Activated CD4-positive, alpha-beta T cell treated with anti-CD3 and anti-CD28 coated beads, Interleukin-2, amount 50 U/mL, for 48 hours (primary cell): Measurements from ENCODE around the gene ALDH5A1.
"Not testable (repeated sequence)": the region's sequence is repeated elsewhere in the genome, so short reads cannot be mapped to it uniquely, and the experiment has no call there.

Source experiments
- DNase-seq, 2 experiments: peaks; one replicate each; pipeline ENCODE4 v3.0.0-alpha.2; 2020

The ALDH5A1 gene

DNA sequence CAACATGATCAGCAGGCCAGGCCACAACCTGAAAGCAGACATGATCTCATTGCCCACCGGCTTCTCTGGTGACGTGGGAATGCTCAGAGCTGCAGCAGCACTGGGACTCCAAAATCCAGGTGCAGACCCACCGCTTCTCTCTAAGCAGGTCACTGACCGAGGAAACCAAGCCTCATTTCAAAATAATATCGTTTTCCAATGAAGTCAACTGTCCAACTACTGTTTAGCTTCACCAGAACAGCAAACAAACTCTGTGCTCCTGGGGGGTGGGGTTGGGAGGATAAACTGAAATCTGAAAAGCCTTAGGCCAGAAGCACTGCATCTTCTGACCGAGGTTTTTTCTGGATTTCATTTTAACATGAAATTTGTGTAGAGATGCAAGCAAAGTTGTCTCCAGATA lies 5.3 kb upstream of the ALDH5A1 start, which contains the start of gene GPLD1:
GPLD1 (minus strand) TSS at position 109 of the 400 bp plus-strand sequence; CDS start at position 42, 67 bp downstream.
- no peak for DNase-seq

DNA sequence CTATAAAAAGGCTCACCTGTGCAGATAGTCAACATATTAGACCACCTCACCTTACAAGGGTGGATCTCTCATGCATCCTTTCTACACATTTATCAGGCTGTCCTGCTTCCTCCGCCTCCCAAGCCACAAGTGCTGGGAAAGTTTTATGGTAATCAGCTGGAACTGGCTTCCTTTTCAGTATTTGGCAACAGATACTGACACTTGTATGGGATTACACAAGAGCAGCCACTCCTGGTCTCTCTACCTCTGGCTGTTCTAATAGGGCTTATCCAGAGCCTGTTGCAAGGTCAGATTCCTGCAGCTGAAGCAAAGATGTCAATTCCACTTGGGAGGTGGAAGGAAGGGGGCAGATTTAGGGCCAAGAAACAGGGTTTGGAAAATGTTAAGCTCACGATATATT lies 4.9 kb upstream of the ALDH5A1 start:
- no peak for DNase-seq

GRCh38 chr6:24490948-24491347 lies 3.8 kb upstream of the ALDH5A1 start:
- DNase-seq, result no peak

GRCh38 chr6:24492475-24492874 lies 2.3 kb upstream of the ALDH5A1 start:
- DNase-seq, result peak in 1 of 2 experiments; percentile 9

DNA sequence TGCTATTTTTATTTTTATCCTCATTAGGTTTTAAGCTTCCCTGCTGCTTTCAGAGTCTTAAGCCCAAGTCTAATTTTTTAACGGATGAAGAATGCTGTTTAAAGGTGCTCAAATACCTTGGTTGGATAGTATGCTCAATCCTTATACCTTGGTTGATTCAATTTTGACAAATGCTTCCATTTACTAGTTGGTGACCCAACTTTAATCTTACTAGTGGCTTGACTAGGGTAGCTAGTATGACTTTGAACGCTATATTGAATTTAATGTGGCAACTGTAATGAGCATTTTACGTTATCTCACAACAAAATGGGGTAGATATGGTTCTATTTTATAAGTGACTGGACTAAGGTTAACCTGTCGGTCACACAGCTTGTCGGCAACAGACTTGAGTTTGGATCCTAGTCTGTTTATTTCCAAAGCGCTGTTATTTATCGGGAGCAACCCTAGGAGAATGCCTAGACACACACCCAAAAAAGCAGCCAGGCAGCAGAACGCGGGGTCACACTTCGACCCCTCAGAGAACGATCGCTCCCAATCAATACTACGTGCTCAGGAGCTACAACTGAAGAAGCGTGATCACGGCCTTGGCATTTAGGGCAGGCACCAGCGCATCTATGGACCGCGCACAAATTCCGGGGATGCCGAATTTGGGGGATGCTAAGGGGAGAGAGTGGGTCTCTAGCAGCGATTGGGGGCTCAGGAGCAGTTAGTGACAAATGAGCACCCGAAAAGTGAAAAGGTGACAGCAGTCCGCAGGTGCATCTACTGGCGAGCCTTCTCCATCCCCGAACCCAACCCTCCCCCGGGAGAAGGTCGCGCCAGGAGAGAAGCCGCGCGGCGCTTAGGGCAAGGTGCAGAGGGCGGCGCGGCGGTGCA lies 586 bp upstream of the ALDH5A1 start:
- DNase-seq, result no peak

DNA sequence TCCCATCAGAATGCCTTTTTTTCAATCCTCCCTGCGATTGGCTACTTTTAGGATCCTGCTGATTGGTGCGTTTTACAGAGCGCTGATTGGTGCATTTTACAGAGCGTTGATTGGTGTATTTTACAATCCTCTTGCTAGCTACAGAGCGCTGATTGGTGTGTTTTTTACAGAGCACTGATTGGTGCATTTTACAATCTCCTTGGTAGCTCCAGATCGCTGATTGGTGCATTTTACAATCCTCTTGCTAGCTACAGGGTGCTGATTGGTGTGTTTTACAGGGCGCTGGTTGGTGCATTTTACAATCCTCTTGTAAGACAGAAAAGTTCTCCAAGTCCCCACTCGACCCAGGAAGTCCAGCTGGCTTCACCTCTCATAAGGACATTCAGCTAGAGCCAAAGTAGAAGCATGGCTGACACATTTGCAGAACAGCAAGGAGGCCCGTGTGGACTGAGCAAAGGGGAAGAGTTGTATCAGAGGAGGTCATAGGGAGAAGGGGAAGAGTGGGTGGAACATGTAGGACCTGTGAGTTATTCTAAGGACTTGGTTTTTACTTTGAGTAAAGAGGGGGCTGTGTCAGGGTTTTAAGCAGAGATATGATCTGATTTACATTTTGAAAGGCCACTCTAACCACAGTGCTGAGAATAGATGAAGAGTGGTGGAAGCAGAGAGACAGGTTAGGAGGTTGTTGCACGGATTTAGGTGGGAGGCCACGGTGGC lies 2.6 kb downstream of the ALDH5A1 start:
- no peak for DNase-seq

- no peak for DNase-seq
These were observed 5.9 kb downstream of the ALDH5A1 start for GRCh38 chr6:24500683-24501082.

- no peak for DNase-seq
These were observed 6.6 kb downstream of the ALDH5A1 start for GRCh38 chr6:24501374-24501773.

DNA sequence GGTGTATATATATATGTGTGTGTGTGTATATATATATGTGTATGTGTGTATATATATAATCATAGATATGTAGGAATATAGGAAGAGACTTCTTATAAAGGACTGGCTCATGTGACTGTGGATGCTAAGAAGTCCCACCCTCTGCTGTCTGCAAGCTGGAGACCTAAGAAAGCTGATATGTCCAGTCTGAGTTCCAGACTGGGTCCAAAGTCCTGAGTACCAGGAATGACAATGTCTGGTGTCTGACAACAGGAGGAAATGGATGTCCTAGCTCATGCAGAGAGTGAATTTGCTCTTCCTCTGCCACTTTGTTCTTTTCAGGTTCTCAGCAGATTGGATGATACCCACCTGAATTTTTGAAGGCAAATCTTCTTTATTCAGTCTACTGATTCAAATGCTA lies 7.1 kb downstream of the ALDH5A1 start:
- no peak for DNase-seq

GRCh38 chr6:24504287-24504648 lies 9.5 kb downstream of the ALDH5A1 start:
- DNase-seq, result no peak

DNA sequence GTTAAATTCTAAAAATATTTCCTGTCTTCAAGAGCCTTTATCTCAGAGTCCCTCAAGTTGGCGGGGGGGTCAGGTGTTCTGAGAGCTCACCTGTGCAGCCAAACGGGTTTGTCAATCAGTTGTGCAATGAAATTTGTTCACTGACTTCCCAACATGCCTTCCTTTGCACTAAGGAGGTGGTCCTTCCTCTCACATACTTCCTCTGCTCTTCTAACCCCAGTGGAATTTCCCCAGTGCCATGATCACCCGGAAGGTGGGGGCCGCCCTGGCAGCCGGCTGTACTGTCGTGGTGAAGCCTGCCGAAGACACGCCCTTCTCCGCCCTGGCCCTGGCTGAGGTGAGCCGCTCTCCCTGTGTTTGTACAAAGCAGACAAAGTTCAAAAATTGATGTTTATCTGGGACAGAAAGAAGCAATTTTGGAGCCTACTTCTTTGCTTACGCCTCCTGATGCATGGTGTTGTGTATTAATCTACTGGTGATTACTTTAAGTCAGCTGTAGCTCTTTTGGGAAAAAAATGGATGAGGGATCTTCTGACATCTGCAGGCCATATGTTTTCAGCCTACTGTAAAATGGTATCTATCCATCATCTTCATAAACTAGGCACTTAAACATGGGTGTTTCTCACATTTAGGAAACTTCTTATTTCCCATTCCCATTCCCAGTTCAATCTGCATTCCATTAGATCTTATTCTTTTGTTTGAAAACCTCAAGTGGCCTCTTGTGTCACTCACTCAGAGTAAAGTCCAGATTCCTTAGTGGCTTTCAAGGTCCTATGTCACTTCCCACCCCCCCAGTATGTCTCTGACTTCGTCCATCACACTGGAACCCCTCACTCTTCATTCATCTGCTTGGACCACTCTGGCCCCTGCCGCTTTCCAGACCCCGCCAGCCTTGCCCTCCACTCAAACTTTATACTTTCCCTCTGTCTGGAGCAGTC lies 10.1 kb downstream of the ALDH5A1 start:
- no peak for DNase-seq

- no peak for DNase-seq
These were observed 12.2 kb downstream of the ALDH5A1 start for GRCh38 chr6:24506814-24507520.

GRCh38 chr6:24511976-24512375 lies 17.2 kb downstream of the ALDH5A1 start:
- not testable (repeated sequence) for DNase-seq

DNA sequence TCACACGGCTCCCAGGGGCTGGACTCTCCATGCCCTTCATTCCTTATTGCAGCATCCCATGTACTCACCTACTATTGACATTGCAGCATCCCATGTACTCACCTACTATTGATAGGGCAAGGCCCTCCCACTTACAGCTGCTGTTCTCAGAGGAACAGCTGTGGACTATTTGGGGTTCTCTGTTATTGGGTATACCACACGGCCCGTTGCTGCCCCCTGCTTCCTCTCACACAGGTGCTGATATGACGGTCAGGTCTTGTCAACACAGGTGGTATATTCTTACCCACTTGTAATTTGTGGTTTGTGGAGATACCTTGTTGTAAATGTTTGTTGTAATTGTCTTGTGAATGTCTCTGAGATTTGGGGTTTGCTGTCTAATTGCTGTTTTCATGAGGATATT lies 18.8 kb downstream of the ALDH5A1 start:
- no peak for DNase-seq

DNA sequence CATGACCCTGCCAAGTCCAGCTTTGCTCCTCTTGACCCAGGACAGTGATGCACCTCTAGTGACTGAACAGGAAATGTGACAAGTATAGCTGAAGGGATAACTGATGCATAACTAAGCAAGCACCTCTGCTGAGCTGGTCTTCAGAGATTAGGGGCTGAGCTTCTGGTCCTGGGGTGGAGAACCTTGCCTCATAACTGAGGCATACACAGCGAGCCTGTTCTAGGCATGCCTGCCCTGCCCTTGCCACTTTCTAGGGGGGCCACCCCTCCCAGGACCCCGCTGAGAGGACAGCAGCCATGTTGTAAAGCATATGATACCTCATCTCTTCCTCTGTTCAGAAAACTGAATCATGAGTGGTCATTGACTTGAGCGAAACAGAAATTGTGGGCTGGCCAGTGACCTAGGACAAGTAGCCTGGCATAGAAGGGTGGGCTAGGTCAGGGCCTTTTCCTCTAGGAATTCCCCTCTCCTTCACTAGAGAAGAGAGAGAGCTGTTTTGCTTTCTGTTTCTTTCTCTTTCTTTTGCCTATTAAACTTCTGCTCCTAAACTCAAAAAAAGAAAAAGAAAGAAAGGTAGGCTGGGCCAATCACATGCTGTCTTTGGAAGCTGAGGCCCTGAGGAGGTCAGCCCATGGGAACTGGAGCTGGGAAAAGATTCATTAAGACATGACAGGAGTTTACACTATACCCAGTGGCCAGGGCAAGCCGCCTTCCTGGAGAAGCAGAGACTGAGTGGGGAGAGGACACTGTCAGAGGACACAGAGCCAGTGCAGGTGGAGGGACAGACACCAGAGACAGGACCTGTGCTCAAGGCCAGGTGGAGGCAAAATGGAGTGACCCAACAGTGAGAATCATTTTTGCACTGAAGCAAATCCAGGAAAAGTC lies 23.1 kb downstream of the ALDH5A1 start:
- no peak for DNase-seq

GRCh38 chr6:24520929-24521546 lies 26.3 kb downstream of the ALDH5A1 start:
- DNase-seq, result peak; percentile 45 to 53

GRCh38 chr6:24522228-24523176 lies 27.7 kb downstream of the ALDH5A1 start:
- no peak for DNase-seq

- DNase-seq, result no peak
These were observed 29.6 kb downstream of the ALDH5A1 start for GRCh38 chr6:24524329-24524728.

DNA sequence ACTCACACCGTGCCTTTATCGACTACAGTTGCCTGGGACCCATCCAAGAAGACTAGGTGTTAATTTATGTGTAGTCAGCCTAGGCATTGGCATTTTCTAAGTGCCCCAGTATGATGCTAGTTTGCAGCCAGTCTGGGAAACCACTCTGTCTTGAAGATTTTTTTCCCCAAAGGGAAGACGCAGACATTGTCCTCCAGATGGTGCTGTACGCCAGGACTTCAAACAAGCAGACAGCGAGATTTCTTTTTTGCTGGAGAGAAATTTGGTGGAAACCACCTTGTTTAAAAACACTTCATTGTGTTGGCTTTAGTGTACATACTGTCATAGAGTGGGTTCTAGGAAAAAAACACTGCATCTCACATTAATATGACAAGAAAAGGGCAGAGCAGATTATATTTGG lies 30.0 kb downstream of the ALDH5A1 start:
- DNase-seq, result peak in 1 of 2 experiments; percentile 8

- DNase-seq, result no peak
These were observed 35.2 kb downstream of the ALDH5A1 start for GRCh38 chr6:24529985-24530384.
